Lower lobe of right lung (tissue), 2 donors: Measurements from ENCODE around the gene GHR. TPM values are rescaled to one million over a fixed set of nuclear protein-coding genes. Genes with fewer than 3 reads are reported as not detected.

ENCODE experiments used
- ATAC-seq, 2 donors: fragments of 200-7000 bp; cut with Tn5 transposase; one replicate each; pipeline ENCODE4 v1.9.1; 2020 to 2022; ENCODE audit warnings: mild to moderate bottlenecking in 2 of 2, moderate library complexity in 2 of 2
- DNase-seq: peaks from one replicate; pipeline ENCODE4 v3.0.0-alpha.2; 2020
- H3K27ac ChIP-seq: fragments of 200-600 bp; one replicate; pipeline ENCODE4 v1.8.0; 2022
- H3K27me3 ChIP-seq: fragments of 200-600 bp; one replicate; pipeline ENCODE4 v1.8.0; 2022; ENCODE audit warnings: low read depth
- H3K36me3 ChIP-seq: fragments of 200-600 bp; one replicate; pipeline ENCODE4 v1.8.0; 2022; ENCODE audit warnings: mild to moderate bottlenecking
- H3K4me1 ChIP-seq: fragments of 200-600 bp; one replicate; pipeline ENCODE4 v1.8.0; 2022
- H3K4me3 ChIP-seq: fragments of 200-600 bp; one replicate; pipeline ENCODE4 v1.8.0; 2022; ENCODE audit warnings: mild to moderate bottlenecking
- H3K9me3 ChIP-seq: fragments of 200-600 bp; one replicate; pipeline ENCODE4 v1.8.0; 2022
- intact Hi-C: fragments of 100-400 bp; cut with DNase I; formaldehyde crosslinking; loops from one replicate; pipeline ENCODE4 v1.11.0; 2022
- total RNA-seq: library from RNA; stranded (reverse); fragmentation: NEBNext Ultra II Directional; extraction: Animal tissue kit (Norgen Biotek cat#: 25700); gene quantifications from one replicate; pipeline ENCODE4 v1.2.1, GENCODE V29; 2021
- TF ChIP-seq, protein P1 (sequence below): fragments of 200-600 bp; IDR thresholded peaks from one replicate; pipeline ENCODE4 v1.8.0; 2022; ENCODE audit warnings: antibody characterized with exemption, mild to moderate bottlenecking
- donor health status: DM: no; HTN: yes; CAD: no; lungs with severe emphysema.

Gene GHR
- total RNA-seq, 1 donor from 2014 or later: 5.2 TPM

DNA sequence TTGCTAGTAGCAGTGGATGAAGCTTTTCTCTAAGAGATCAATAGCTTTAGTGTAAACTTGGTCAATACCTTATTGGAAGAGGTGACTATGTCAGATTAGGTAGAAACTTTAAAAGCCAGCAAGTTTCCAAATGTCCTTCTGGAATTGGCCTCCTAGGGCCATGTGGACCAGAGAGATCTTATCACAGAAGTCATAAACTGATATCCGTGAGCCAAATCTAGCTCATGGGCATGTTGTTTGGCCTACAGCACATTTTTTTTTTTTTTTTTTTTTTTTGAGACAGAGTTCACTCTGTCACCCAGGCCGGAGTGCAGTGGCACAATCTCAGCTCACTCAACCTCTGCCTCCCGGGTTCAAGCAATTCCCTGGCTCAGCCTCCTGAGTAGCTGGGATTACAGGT lies 175.9 kb downstream of the GHR start:
- no peak overlapping the region for H3K27ac ChIP-seq
- TF ChIP-seq, protein P1, sequence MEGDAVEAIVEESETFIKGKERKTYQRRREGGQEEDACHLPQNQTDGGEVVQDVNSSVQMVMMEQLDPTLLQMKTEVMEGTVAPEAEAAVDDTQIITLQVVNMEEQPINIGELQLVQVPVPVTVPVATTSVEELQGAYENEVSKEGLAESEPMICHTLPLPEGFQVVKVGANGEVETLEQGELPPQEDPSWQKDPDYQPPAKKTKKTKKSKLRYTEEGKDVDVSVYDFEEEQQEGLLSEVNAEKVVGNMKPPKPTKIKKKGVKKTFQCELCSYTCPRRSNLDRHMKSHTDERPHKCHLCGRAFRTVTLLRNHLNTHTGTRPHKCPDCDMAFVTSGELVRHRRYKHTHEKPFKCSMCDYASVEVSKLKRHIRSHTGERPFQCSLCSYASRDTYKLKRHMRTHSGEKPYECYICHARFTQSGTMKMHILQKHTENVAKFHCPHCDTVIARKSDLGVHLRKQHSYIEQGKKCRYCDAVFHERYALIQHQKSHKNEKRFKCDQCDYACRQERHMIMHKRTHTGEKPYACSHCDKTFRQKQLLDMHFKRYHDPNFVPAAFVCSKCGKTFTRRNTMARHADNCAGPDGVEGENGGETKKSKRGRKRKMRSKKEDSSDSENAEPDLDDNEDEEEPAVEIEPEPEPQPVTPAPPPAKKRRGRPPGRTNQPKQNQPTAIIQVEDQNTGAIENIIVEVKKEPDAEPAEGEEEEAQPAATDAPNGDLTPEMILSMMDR: no peak
- H3K4me1 ChIP-seq: no peaks in the 10 kb centered on the region
- DNase-seq (no peak), ATAC-seq (no peak)
- intact Hi-C loops: no loop called here
- H3K27me3 ChIP-seq: no peaks in the 10 kb centered on the region
- H3K9me3 ChIP-seq: no peaks in the 10 kb centered on the region
- H3K4me3 ChIP-seq: no peak overlapping the region
- no peaks in the 10 kb centered on the region for H3K36me3 ChIP-seq

GRCh38 chr5:42600441-42600840 lies 177.2 kb downstream of the GHR start:
- no peak overlapping the region for H3K27ac ChIP-seq

GRCh38 chr5:42604171-42604711 lies 181.0 kb downstream of the GHR start:
- no peaks in the 10 kb centered on the region for H3K27me3 ChIP-seq
- TF ChIP-seq, protein P1: no peak
- no peak overlapping the region for H3K4me3 ChIP-seq
- H3K27ac ChIP-seq: no peak overlapping the region
- no peak for DNase-seq
- no peaks in the 10 kb centered on the region for H3K9me3 ChIP-seq
- no peaks in the 10 kb centered on the region for H3K36me3 ChIP-seq
- no peaks in the 10 kb centered on the region for H3K4me1 ChIP-seq
- intact Hi-C loops: no loop called here
- no peak for ATAC-seq

More at GRCh38 chr5:42600441-42600840, 177.2 kb downstream of the GHR start:
- ATAC-seq: no peak
- H3K4me3 ChIP-seq: no peak overlapping the region
- TF ChIP-seq, protein P1: no peak
- no peaks in the 10 kb centered on the region for H3K27me3 ChIP-seq
- no peaks in the 10 kb centered on the region for H3K9me3 ChIP-seq
- no peaks in the 10 kb centered on the region for H3K36me3 ChIP-seq
- intact Hi-C loops: no loop called here
- DNase-seq: no peak
- H3K4me1 ChIP-seq: no peaks in the 10 kb centered on the region

- H3K27me3 ChIP-seq: no peaks in the 10 kb centered on the region
- TF ChIP-seq, protein P1: no peak
- DNase-seq (no peak), ATAC-seq (no peak)
- no peak overlapping the region for H3K4me3 ChIP-seq
- no peak overlapping the region for H3K27ac ChIP-seq
- H3K4me1 ChIP-seq: no peaks in the 10 kb centered on the region
- H3K36me3 ChIP-seq: no peaks in the 10 kb centered on the region
- intact Hi-C loops: no loop called here
- H3K9me3 ChIP-seq: no peaks in the 10 kb centered on the region
These were observed 182.3 kb downstream of the GHR start for GRCh38 chr5:42605490-42605889.

GRCh38 chr5:42606464-42606869 lies 183.2 kb downstream of the GHR start:
- H3K27me3 ChIP-seq: no peaks in the 10 kb centered on the region
- ATAC-seq (no peak), DNase-seq (no peak)
- H3K36me3 ChIP-seq: no peaks in the 10 kb centered on the region
- intact Hi-C loops: no loop called here
- no peak overlapping the region for H3K4me3 ChIP-seq
- H3K4me1 ChIP-seq: no peaks in the 10 kb centered on the region
- H3K9me3 ChIP-seq: no peaks in the 10 kb centered on the region
- H3K27ac ChIP-seq: no peak overlapping the region
- TF ChIP-seq, protein P1: no peak
